ELR (cell line): ENCODE data around the gene TEX52.
"Not testable (repeated sequence)": the region's sequence is repeated elsewhere in the genome, so short reads cannot be mapped to it uniquely, and the experiment has no call there.

Experiments
- DNase-seq: peaks from one replicate; pipeline ENCODE4 v3.0.0-alpha.2; 2015; ENCODE audit warnings: low read depth

Gene TEX52

DNA sequence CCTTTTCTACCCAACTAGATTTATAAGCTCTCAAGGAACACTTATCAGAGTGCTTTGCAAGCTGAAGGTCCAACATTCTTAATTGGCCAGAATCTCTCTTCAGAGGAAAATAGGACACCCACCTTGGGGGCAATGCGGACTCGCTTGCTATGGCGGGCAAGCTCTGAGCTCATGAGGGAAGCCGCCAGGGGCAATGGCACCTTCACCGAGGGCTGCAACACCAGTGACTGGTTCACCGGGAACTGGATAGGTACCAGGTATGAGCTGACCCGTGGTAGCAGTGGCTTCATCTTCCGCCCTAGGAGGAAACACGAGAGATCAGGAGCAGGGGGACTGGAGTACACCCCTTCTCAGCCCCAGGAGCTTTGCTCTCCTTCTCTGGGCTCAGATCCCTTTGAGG is 7.4 kb upstream of the TEX52 start:
- no peak for DNase-seq

- not testable (repeated sequence) for DNase-seq
Observed at GRCh38 chr12:2863402-2863801, 6.6 kb upstream of the TEX52 start.

- no peak for DNase-seq
Observed at GRCh38 chr12:2862876-2863275, 6.0 kb upstream of the TEX52 start.

GRCh38 chr12:2860170-2860569 is 3.3 kb upstream of the TEX52 start:
- no peak for DNase-seq

GRCh38 chr12:2858944-2859421 is 2.1 kb upstream of the TEX52 start:
- no peak for DNase-seq

DNA sequence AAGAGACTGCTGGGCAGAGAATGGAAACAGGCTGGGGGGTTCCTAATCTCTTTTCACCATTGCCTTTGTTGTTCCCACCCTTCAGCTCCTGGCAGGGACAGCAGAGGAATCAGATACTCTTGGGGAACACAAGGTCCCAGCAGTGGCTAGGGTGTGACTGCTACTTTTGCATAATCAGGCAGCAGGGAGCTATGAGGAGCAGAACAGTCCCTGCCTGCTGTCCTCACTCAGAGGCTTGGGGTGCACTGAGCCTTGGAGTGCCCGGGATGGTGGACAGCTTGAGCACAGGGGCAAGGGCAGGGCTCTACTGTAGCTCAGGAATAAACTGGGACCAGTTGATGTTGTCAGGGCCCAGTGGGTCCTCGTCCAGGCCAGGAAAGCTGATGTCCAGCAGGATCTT is 1.5 kb upstream of the TEX52 start:
- DNase-seq = no peak

DNA sequence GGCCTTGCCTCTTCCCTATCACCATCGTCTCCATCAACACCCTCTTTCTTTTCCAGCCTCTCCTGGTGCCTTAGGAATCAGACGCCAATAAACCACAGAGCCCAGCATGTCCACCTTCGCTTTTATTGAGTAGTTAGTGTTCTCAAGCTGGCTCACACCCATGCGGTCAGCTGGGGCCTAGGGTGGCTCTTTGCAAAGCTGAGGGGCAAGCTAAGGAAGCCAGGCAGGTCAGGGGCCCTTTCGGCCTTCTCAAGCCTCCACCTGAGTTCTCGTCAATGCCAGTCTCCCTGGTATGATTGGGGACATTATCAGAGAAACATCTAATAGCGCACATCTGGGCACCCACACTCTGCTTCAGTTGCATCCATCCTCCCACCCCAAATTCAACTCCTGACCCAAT is 737 bp upstream of the TEX52 start:
- DNase-seq = no peak

GRCh38 chr12:2856051-2856450 is 788 bp downstream of the TEX52 start:
- peak; percentile 41 for DNase-seq

GRCh38 chr12:2855546-2855945 is 1.3 kb downstream of the TEX52 start:
- DNase-seq = no peak

DNA sequence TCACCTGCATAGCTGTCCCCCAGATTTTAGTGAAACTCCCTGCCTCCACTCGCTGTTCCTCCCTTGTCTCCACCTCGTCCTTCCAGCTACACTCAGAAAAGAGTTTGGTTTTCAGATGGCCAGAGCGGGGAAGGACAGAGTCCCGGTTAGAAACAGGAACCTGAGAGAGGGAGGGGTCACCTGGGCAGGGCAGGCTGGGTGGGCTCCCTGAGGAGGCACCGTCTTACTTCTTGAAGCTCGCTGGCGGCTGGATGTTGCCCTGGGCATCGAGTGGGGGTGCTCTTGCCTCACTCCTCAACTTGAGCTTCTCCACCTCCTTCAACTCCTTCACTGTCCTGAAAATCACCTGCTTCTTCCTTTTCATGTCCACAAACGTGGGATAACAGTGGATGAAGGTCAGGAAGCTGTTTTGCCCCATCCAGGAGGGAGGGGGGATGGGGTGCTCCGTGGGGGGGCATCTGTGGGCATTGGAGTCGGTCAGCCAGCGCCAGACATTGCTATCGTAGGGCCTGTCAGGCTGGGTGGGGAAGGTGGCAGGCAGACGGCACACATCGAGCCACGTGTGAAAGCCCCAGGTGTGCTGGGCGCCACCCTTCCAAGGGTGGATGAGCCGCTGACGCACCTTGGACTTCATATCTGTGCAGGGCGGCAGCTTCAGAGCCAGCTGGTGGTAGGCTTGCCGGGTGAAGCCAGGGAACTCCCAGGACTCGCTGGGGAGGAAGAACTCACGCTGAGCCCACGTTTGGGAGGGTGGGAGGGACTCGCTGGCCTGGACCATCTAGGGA is 2.0 kb downstream of the TEX52 start:
- DNase-seq = no peak

DNA sequence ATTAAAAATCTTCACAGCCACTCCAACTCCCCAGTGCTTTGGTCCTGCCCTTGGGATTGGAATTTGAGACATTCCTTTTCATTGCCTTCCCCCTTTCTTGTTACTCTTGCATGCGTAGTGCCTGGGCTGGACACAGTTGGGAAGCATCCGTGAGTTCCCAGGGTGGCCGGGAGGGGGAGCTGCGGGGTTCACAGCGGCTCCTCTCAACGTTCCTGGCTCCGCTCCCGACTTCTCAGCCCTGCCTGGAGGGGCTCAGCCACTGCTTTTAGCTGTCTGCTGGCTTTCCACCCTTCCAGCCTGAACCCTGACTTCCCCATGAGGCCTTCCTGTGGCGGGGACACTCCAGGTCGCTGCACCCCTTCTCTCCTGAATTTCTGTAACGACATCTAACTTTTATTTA is 3.2 kb downstream of the TEX52 start:
- DNase-seq = peak; percentile 86

DNA sequence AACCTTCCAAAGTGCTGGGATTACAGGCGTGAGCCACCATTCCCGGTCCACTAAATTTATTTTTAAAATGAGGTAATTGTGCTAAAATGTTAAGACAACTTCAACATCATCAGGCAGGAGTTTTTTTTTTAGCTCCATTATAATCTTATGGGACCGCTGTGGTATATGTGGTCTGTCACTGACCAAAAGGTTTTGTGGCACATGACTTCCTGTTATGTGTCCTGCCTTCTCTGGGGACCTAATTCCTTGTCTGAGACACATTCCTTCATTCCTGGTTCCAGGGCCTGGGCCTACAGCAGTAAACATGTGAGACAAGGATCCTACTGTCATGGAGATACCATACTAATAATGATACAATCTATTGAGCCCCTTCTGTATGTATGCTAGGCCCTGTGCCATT is 4.9 kb downstream of the TEX52 start:
- DNase-seq = no peak

DNA sequence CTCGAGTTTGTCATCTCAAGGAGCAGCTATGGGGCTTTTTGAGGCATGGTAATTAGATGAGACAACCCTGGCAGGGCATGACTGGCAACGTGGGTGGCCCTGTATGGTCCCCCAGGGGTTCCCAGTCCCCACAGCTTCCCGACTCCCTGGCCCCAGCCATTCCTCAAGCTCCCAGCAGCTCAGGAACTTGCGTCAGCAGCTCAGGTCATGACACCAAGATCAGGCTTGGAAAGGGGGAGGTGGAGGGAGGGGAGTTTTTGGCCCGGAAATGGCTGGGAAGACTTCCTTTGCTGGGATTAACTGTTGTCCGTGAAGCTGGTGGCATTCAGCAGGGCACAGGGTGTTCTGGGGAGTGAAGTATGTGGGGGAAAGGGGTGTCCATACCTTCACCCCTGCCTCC is 11.6 kb downstream of the TEX52 start:
- peak; percentile 70 for DNase-seq

DNA sequence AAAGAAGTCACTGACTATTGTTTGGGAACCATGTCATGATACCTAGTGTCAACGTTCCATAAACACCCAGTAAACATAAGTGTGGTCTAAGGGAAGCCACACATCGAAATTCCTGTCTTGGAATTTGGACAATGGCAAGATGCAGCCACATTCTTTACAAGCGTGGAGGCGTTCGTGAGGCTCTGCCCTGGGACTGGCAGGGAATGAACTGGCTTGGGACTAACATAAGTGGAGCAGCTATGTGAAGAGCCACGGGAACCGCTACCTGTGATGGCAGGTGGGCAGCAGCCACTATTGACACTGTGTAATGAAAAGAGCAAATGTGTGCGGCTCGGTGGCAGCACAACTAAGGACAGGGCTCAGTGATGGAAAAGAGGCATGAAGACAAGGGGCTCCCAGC is 12.1 kb downstream of the TEX52 start:
- DNase-seq = no peak

- DNase-seq = no peak
Observed at GRCh38 chr12:2842948-2843347, 13.9 kb downstream of the TEX52 start.

- DNase-seq = no peak
Observed at GRCh38 chr12:2841056-2841650, 15.7 kb downstream of the TEX52 start.

DNA sequence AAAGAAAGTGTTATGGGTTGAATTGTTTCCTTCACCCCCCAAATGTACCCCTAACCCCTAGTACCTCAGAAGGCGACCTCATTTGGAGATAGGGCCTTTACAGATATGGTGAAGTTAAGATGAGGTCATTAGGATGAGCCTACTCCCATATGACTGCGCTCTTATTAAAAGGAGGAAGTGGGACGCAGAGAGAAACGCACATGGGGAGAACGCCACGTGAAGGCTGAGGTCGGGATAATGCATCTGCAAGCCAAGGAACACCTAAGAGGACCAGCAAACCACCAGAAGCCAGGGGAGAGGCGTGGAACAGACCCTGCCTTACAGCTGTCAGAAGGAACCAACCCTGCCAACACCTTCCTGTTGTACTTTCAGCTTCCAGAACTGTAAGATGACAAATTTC is 20.3 kb downstream of the TEX52 start:
- no peak for DNase-seq

- DNase-seq = no peak
Observed at GRCh38 chr12:2835691-2836403, 21.0 kb downstream of the TEX52 start.

GRCh38 chr12:2834581-2835491 is 22.0 kb downstream of the TEX52 start, which contains the start of gene NRIP2:
NRIP2 (minus strand) TSS chr12:2835035; CDS start chr12:2834983, 52 bp downstream.
- peak; percentile 25 for DNase-seq

GRCh38 chr12:2833810-2834209 is 23.0 kb downstream of the TEX52 start:
- DNase-seq = no peak

DNA sequence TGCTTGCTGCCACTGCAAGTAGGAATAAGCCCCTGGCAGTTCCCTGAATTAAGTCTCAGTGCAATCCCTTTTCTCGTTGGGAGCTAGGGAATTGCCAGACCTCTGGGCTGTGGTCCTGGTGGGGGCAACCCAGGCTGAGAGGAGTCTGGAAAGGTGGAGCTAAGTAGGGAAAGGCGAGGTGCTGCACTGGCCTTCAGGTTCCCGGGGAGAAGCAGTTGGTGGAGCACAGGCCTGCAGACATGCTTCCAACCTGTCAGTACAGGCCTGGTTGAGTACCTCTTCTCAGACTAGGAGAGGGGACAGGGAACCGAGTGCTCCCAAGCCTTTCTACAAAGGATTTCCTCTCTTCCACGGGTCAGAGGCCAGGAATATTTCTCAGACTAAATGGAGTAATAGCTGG is 23.5 kb downstream of the TEX52 start:
- no peak for DNase-seq

- no peak for DNase-seq
Observed at GRCh38 chr12:2832550-2833127, 24.2 kb downstream of the TEX52 start.
